ENCODE data around the gene B4GALNT3.

Gene B4GALNT3

DNA sequence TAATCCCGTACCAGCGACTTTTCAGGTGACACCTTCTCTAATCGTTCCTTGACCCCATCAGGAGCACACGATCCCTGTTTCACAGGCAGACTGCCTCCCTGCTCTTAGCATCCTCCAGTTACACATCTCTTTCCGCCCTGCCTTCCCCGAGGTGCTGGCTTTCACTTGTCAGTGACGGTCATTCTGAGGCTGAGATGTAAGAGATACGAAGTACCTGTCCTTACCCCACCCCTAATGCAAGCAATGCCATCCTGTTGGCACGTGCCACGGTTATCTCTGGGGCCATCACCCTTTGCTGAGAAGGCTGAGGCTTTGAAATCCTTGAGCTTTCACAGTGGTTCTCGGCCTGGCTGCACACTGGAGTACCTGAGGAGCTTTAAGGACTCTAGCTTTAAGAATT, 24.4 kb downstream of the B4GALNT3 start:
- CTCF ChIA-PET = no interaction called here
- DNase-seq (ENCODE audit: extremely low spot score) = no peak
- POLR2A ChIA-PET = no interaction called here
- no peak for TF ChIP-seq CTBP1 (IDR thresholded peaks at IDR 0.05; ENCODE audit: borderline replicate concordance)
- no peak for TF ChIP-seq HDGF (IDR thresholded peaks at IDR 0.05; ENCODE audit: borderline replicate concordance)

DNA sequence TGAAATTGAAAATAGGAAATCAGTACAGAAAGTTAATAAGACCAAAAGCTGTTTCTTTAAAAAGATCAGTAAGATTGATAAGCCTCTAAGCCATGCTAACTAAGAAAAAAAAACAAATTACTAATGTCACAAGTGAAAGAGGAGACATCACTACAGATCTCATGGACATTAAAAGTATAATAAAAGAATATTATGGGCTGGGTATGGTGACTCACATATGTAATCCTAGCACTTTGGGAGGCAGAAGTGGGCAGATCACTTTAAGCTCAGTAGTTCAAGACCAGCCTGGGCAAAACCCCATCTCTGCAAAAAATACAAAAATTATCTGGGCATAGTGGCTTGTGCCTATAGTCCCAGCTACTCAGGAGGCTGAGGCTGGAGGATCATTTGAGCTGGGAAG, 30.5 kb downstream of the B4GALNT3 start:
- DNase-seq (ENCODE audit: extremely low spot score) = no peak
- TF ChIP-seq, protein P1, sequence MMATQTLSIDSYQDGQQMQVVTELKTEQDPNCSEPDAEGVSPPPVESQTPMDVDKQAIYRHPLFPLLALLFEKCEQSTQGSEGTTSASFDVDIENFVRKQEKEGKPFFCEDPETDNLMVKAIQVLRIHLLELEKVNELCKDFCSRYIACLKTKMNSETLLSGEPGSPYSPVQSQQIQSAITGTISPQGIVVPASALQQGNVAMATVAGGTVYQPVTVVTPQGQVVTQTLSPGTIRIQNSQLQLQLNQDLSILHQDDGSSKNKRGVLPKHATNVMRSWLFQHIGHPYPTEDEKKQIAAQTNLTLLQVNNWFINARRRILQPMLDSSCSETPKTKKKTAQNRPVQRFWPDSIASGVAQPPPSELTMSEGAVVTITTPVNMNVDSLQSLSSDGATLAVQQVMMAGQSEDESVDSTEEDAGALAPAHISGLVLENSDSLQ (IDR thresholded peaks at IDR 0.05) = no peak
- no peak for TF ChIP-seq ARNT (IDR thresholded peaks at IDR 0.05)
- no peak for TF ChIP-seq HDGF (IDR thresholded peaks at IDR 0.05; ENCODE audit: borderline replicate concordance)
- TF ChIP-seq FOXA1 (IDR thresholded peaks at IDR 0.05) = no peak
- no peak for TF ChIP-seq TARDBP (IDR thresholded peaks at IDR 0.05)
- TF ChIP-seq ZNF384 (IDR thresholded peaks at IDR 0.05) = no peak
- no peak for TF ChIP-seq LEF1 (IDR thresholded peaks at IDR 0.05; ENCODE audit: borderline replicate concordance)
- TF ChIP-seq BHLHE40 (IDR thresholded peaks at IDR 0.05; ENCODE audit: borderline replicate concordance) = no peak
- TF ChIP-seq CTBP1 (IDR thresholded peaks at IDR 0.05; ENCODE audit: borderline replicate concordance) = no peak
- TF ChIP-seq ELF4 (IDR thresholded peaks at IDR 0.05) = no peak
- CTCF ChIA-PET = no interaction called here
- POLR2A ChIA-PET = no interaction called here

DNA sequence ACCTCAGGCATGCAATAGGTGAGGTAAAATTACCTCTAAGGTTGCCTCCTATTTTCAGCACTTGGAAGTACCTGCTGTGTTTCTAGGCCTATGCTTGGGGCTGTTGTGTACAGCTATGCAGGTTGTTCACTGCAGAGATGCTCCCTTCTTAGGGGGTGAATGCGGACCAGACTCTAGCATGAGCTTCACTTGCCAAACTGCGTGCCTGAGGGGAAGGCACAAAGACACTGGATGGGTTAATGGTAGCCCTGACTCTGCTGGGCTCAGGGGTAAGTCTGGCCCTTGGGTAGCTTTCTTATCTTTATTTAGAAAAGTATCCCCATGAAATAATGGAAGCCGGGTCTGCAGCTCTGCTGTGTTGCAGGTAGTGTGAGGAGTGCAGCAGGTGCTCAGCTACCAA, 35.7 kb downstream of the B4GALNT3 start:
- CTCF ChIA-PET = no interaction called here
- TF ChIP-seq ZNF384 (IDR thresholded peaks at IDR 0.05) = no peak
- TF ChIP-seq SP1 (IDR thresholded peaks at IDR 0.05) = no peak
- TF ChIP-seq L3MBTL2 (conservative IDR thresholded peaks at IDR 0.05) = no peak
- no peak for TF ChIP-seq FOXM1 (IDR thresholded peaks at IDR 0.05; ENCODE audit: borderline replicate concordance)
- TF ChIP-seq, protein P1 (IDR thresholded peaks at IDR 0.05) = no peak
- no peak for TF ChIP-seq NFRKB (IDR thresholded peaks at IDR 0.05)
- TF ChIP-seq CTBP1 (IDR thresholded peaks at IDR 0.05; ENCODE audit: borderline replicate concordance) = no peak
- no peak for TF ChIP-seq ARNT (IDR thresholded peaks at IDR 0.05)
- no peak for TF ChIP-seq LEF1 (IDR thresholded peaks at IDR 0.05; ENCODE audit: borderline replicate concordance)
- no peak for TF ChIP-seq BHLHE40 (IDR thresholded peaks at IDR 0.05; ENCODE audit: borderline replicate concordance)
- TF ChIP-seq FOXK2 (IDR thresholded peaks at IDR 0.05) = no peak
- no peak for TF ChIP-seq SUZ12 (IDR thresholded peaks at IDR 0.05)
- no peak for TF ChIP-seq TARDBP (IDR thresholded peaks at IDR 0.05)
- no peak for TF ChIP-seq ELF4 (IDR thresholded peaks at IDR 0.05)
- no peak for TF ChIP-seq HDGF (IDR thresholded peaks at IDR 0.05; ENCODE audit: borderline replicate concordance)
- TF ChIP-seq FOXA1 (IDR thresholded peaks at IDR 0.05) = no peak
- no peak for DNase-seq (ENCODE audit: extremely low spot score)
- POLR2A ChIA-PET = interaction anchor here (1.1 kb wide), 1 partner anchor 13 kb away, joined by 3 read pairs; no protein-coding TSS in a partner anchor

DNA sequence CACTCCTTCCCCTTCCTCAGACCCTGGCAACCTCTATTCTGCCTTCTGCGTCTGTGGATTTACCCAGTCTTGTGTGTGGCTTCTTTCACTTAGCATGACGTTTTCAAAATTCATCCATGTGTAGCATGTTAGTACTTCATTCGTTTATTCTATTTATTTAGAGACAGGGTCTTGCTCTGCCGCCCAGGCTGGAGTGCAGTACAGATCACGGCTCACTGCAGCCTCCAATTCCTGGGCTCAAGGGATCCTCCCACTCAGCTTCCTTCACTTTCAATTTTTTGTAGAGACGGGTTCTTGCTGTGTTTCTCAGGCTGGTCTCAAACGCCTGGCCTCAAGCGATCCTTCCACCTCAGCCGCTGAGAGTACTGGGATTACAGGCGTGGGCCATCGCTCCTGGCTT, 37.0 kb downstream of the B4GALNT3 start:
- TF ChIP-seq TARDBP (IDR thresholded peaks at IDR 0.05) = no peak
- TF ChIP-seq, protein P1 (IDR thresholded peaks at IDR 0.05) = no peak
- TF ChIP-seq SUZ12 (IDR thresholded peaks at IDR 0.05) = no peak
- TF ChIP-seq L3MBTL2 (conservative IDR thresholded peaks at IDR 0.05) = no peak
- no peak for TF ChIP-seq HDGF (IDR thresholded peaks at IDR 0.05; ENCODE audit: borderline replicate concordance)
- no peak for TF ChIP-seq ZNF384 (IDR thresholded peaks at IDR 0.05)
- no peak for TF ChIP-seq SP1 (IDR thresholded peaks at IDR 0.05)
- TF ChIP-seq LEF1 (IDR thresholded peaks at IDR 0.05; ENCODE audit: borderline replicate concordance) = no peak
- no peak for TF ChIP-seq FOXA1 (IDR thresholded peaks at IDR 0.05)
- no peak for TF ChIP-seq ELF4 (IDR thresholded peaks at IDR 0.05)
- TF ChIP-seq CTBP1 (IDR thresholded peaks at IDR 0.05; ENCODE audit: borderline replicate concordance) = no peak
- TF ChIP-seq BHLHE40 (IDR thresholded peaks at IDR 0.05; ENCODE audit: borderline replicate concordance) = no peak
- no peak for TF ChIP-seq FOXM1 (IDR thresholded peaks at IDR 0.05; ENCODE audit: borderline replicate concordance)
- TF ChIP-seq ARNT (IDR thresholded peaks at IDR 0.05) = no peak
- no peak for DNase-seq (ENCODE audit: extremely low spot score)
- CTCF ChIA-PET = interaction anchor here (0.6 kb wide), 1 partner anchor 7 kb away, joined by 6 read pairs; no protein-coding TSS in a partner anchor
- POLR2A ChIA-PET = no interaction called here

DNA sequence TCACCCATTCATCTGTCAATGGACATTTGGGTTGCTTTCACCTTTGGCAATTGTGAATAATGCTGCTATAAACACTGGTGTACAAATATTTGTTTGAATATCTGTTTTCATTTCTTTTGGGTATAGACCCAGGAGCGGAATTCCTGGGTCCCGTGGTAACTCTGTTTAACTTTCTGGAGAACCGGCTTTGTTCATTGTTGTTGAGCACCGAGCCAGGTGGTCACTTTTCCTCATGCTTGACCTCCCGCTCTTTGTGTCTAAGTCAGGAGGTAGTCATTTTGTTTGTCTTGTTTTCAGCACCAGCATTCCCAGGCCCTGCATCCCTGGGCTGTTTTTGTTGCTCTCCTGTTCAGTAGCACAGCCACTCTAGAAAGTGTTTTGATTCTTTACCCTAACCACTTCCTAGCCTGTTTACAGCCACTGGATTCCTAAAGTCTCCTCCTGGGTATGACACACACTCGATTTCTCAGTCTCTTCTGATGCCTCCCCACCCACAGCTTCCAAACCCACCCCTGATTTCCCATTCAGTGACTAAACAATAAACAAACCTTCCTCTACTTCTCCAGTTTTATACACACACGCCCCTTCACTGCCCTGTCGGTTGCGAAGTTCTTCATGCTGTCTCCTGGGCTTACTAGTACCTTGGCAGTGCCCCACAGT, 37.9 kb downstream of the B4GALNT3 start:
- ChIA-PET POLR2A (no interaction called here), CTCF (no interaction called here)
- DNase-seq (ENCODE audit: extremely low spot score) = no peak
- no peak for TF ChIP-seq HDGF (IDR thresholded peaks at IDR 0.05; ENCODE audit: borderline replicate concordance)
- no peak for TF ChIP-seq ZNF384 (IDR thresholded peaks at IDR 0.05)
- no peak for TF ChIP-seq ELF4 (IDR thresholded peaks at IDR 0.05)
- TF ChIP-seq FOXA1 (IDR thresholded peaks at IDR 0.05) = no peak
- TF ChIP-seq SUZ12 (IDR thresholded peaks at IDR 0.05) = no peak
- TF ChIP-seq FOXK2 (IDR thresholded peaks at IDR 0.05) = no peak
- no peak for TF ChIP-seq TARDBP (IDR thresholded peaks at IDR 0.05)
- no peak for TF ChIP-seq ARNT (IDR thresholded peaks at IDR 0.05)
- TF ChIP-seq, protein P1 (IDR thresholded peaks at IDR 0.05) = no peak
- TF ChIP-seq BHLHE40 (IDR thresholded peaks at IDR 0.05; ENCODE audit: borderline replicate concordance) = no peak
- TF ChIP-seq NFRKB (IDR thresholded peaks at IDR 0.05) = no peak
- TF ChIP-seq SP1 (IDR thresholded peaks at IDR 0.05) = no peak
- TF ChIP-seq LEF1 (IDR thresholded peaks at IDR 0.05; ENCODE audit: borderline replicate concordance) = no peak
- no peak for TF ChIP-seq L3MBTL2 (conservative IDR thresholded peaks at IDR 0.05)
- no peak for TF ChIP-seq FOXM1 (IDR thresholded peaks at IDR 0.05; ENCODE audit: borderline replicate concordance)
- no peak for TF ChIP-seq CTBP1 (IDR thresholded peaks at IDR 0.05; ENCODE audit: borderline replicate concordance)
